Astrocyte of the spinal cord (primary cell): ENCODE measurements around the gene MIDN.

Experiments used
- DNase-seq: peaks from one replicate; pipeline ENCODE4 v3.0.0; 2011; ENCODE audit warnings: low read depth, low spot score
- H3K4me3 ChIP-seq: 2 replicates; pipeline ENCODE4 v1.5.1; 2011; ENCODE audit warnings: low read depth, mild to moderate bottlenecking, low read length, moderate library complexity
- CTCF ChIP-seq: IDR thresholded peaks from 2 replicates; pipeline ENCODE4 v1.5.1; 2012; ENCODE audit warnings: low read depth, mild to moderate bottlenecking, low read length, inconsistent platforms
- in situ Hi-C: cut with HindIII; loops from 2 replicates; pipeline ENCODE4 v1.10.0; 2017; ENCODE audit warnings: low sequenced_read_pairs

Gene MIDN

GRCh38 chr19:1273263-1274041, 25.1 kb downstream of the MIDN start:
- no peak for DNase-seq
- no peak overlapping the region for H3K4me3 ChIP-seq

GRCh38 chr19:1274081-1274851, 25.9 kb downstream of the MIDN start:
- no peak for DNase-seq
- in situ Hi-C loops: no loop called here
- no peak for TF ChIP-seq CTCF
- H3K4me3 ChIP-seq: peak overlapping the region; percentile 39

More at GRCh38 chr19:1273263-1274041, 25.1 kb downstream of the MIDN start:
- in situ Hi-C loops: no loop called here
- no peak for TF ChIP-seq CTCF

GRCh38 chr19:1274852-1275259, 26.5 kb downstream of the MIDN start:
- in situ Hi-C loops: no loop called here
- H3K4me3 ChIP-seq: peak overlapping the region; percentile 39
- no peak for DNase-seq
- TF ChIP-seq CTCF: no peak

- in situ Hi-C loops: no loop called here
- peak; percentile 98 for DNase-seq
- TF ChIP-seq CTCF: no peak
- peak within 1 kb of the TSS; percentile 63 for H3K4me3 ChIP-seq
Observed at GRCh38 chr19:1275260-1275975, 27.0 kb downstream of the MIDN start, which contains the start of gene FAM174C. FAM174C (plus strand) TSS chr19:1275530; CDS start chr19:1275550, 20 bp downstream.

GRCh38 chr19:1275976-1276627, 27.7 kb downstream of the MIDN start:
- DNase-seq: no peak

More at GRCh38 chr19:1275976-1276627, 27.7 kb downstream of the MIDN start:
- peak overlapping the region; percentile 63 for H3K4me3 ChIP-seq
- TF ChIP-seq CTCF: no peak
- in situ Hi-C loops: no loop called here
